ENCODE results near the gene TNS3.

Gene TNS3

DNA sequence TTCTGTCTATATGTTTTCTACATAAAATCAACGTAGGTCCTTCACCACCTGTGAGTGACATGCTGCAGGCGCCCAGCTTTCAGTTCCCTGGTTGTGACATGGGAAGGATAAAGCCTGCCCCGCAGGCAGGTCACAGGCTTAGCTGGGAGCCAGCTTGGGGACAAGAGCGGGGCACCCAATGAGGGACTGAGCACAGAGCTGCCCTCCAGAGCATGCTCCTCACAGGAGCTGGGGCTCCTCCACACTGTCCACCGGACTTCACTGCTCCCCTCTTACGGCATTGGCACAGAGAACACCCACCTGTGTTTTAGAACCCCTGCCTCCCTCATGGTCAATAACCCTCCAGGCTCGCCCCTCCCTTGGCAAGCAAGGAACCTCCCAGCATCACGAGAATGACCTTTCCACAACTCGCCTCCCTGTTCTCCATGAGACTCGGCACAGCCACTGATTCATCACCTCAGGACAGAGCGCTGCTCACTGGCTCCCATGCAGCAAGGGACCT lies 187.1 kb downstream of the TNS3 start:
- TF ChIP-seq, protein P1, sequence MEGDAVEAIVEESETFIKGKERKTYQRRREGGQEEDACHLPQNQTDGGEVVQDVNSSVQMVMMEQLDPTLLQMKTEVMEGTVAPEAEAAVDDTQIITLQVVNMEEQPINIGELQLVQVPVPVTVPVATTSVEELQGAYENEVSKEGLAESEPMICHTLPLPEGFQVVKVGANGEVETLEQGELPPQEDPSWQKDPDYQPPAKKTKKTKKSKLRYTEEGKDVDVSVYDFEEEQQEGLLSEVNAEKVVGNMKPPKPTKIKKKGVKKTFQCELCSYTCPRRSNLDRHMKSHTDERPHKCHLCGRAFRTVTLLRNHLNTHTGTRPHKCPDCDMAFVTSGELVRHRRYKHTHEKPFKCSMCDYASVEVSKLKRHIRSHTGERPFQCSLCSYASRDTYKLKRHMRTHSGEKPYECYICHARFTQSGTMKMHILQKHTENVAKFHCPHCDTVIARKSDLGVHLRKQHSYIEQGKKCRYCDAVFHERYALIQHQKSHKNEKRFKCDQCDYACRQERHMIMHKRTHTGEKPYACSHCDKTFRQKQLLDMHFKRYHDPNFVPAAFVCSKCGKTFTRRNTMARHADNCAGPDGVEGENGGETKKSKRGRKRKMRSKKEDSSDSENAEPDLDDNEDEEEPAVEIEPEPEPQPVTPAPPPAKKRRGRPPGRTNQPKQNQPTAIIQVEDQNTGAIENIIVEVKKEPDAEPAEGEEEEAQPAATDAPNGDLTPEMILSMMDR (IDR thresholded peaks at IDR 0.05; ENCODE audit: low read depth, low read length, missing control alignments) = no peak
- H3K4me3 ChIP-seq (replicated peaks; ENCODE audit: low read depth, low read length) = no peak overlapping the region
- DNase-seq (ENCODE audit: extremely low read depth, low read depth) = no peak

DNA sequence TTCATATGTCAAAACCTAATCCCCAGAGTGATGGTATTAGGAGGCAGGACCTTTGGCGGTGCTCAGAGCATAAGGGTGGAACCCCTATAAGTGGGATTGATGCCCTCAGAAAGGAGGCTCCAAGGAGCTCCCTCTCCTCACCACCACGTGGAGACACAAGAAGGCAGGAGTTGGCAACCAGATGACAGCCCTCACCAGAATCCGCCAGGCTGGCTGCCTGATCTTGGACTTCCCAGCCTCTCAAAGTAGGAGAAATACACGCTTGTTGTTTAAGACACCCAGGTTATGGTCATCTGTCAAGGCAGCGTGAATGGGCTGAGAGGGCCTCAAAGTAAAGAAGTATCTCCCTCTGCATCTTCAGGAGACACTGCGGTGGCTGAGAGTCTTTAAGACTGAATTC lies 187.7 kb downstream of the TNS3 start:
- no peak for DNase-seq (ENCODE audit: extremely low read depth, low read depth)
- TF ChIP-seq, protein P1 (IDR thresholded peaks at IDR 0.05; ENCODE audit: low read depth, low read length, missing control alignments) = no peak
- no peak overlapping the region for H3K4me3 ChIP-seq (replicated peaks; ENCODE audit: low read depth, low read length)

DNA sequence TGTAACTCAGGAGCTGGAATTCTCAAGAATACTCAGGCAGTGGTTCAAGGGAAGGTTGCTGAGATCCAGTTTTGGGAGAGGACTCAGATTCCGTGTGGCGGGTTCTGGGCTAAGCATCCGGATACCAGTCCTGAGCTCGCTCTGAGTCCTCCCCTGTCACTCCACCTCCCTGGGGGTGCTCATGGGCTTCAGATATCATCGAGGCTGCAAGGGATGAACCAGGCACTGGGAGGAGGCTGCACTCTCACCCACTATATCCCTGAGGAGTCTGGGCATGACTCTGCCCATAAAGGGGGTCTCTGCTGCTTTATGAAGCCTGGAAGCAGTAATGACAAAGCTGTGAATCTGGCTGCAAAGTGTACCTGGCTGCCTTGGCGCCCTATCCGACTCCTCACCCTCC lies 188.5 kb downstream of the TNS3 start:
- TF ChIP-seq, protein P1 (IDR thresholded peaks at IDR 0.05; ENCODE audit: low read depth, low read length, missing control alignments) = no peak
- no peak overlapping the region for H3K4me3 ChIP-seq (replicated peaks; ENCODE audit: low read depth, low read length)
- DNase-seq (ENCODE audit: extremely low read depth, low read depth) = no peak

DNA sequence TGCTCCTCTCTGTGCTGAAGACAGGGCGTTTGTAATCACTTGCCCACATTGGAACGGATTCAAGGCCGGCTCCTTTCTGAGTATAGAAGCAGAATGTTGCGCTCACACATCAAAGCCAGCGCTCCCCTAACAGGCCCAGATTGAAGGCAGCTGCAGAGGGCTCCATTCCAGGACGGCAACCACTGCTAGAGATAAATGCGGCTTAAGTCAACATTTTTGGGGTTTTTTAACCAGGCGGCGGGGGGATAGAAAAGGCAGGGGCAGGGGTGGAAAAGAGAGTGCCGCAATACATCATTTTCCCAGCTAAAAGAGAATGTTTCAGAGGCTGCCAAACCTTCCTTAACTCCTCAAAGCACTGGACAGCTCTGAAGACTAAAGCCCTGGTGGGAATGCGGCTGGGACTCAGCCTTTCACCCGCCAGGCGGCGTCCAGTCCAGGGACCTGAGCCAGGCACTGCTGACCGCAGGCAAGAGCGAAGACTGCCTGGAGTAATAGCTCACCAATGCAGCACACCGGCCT lies 189.6 kb downstream of the TNS3 start:
- no peak for DNase-seq (ENCODE audit: extremely low read depth, low read depth)
- no peak overlapping the region for H3K4me3 ChIP-seq (replicated peaks; ENCODE audit: low read depth, low read length)
- TF ChIP-seq, protein P1 (IDR thresholded peaks at IDR 0.05; ENCODE audit: low read depth, low read length, missing control alignments) = peak; percentile 11

DNA sequence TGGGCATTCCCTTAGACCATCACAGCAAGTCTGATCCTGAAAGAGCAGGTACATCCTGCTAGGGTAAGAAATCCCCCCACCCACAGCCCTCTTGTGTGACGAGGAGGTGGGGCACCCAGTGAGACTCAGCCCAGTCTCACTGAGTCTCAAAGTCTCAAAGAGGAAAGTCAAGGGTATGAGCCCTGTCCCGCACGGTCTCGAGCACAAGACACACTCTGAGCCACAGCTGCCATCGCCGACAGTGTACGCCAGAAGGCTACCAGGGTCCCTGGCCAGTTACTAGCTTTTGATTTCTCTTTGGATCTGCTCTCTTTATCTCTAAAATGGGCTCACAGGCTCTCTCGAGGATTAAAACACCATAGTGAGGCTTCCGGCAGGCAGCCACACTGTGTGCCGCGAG lies 190.2 kb downstream of the TNS3 start:
- TF ChIP-seq, protein P1 (IDR thresholded peaks at IDR 0.05; ENCODE audit: low read depth, low read length, missing control alignments) = no peak
- no peak overlapping the region for H3K4me3 ChIP-seq (replicated peaks; ENCODE audit: low read depth, low read length)

DNA sequence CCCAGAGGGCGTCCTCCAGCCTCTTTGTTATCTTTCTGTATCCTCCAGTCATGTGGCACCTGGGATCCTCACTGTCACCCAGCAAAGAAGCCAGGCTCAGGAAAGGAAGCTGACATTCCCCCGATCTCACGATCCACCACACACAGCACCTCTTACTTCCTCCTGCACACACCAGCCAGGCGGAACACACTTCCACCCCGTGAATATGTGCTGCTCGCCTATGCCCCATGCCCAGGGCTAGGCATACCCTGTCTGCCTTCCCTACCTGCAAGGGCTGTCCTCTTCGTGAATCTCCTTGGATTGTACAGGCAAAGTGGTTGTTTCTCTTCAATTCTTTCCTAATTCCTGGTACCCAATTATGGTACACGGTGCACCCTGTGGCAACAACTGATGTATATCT lies 191.0 kb downstream of the TNS3 start:
- DNase-seq (ENCODE audit: extremely low read depth, low read depth) = no peak

More for the DNA sequence above, 190.2 kb downstream of the TNS3 start:
- DNase-seq (ENCODE audit: extremely low read depth, low read depth) = no peak

More for the DNA sequence above, 191.0 kb downstream of the TNS3 start:
- TF ChIP-seq, protein P1 (IDR thresholded peaks at IDR 0.05; ENCODE audit: low read depth, low read length, missing control alignments) = no peak
- H3K4me3 ChIP-seq (replicated peaks; ENCODE audit: low read depth, low read length) = no peak overlapping the region

All from HFF-Myc (cell line).